Hematopoietic multipotent progenitor cell treated with erythropoietin and hydrocortisone succinate and interleukin-3 and kit ligand, for 6 days (in vitro differentiated cells): ENCODE data around the gene JMY.
A peak's percentile ranks its signal among the peaks of the same experiment; 100 is the strongest.

Experiments
- DNase-seq: peaks from one replicate; pipeline ENCODE4 v3.0.0-alpha.2; 2015

Gene JMY, protein sequence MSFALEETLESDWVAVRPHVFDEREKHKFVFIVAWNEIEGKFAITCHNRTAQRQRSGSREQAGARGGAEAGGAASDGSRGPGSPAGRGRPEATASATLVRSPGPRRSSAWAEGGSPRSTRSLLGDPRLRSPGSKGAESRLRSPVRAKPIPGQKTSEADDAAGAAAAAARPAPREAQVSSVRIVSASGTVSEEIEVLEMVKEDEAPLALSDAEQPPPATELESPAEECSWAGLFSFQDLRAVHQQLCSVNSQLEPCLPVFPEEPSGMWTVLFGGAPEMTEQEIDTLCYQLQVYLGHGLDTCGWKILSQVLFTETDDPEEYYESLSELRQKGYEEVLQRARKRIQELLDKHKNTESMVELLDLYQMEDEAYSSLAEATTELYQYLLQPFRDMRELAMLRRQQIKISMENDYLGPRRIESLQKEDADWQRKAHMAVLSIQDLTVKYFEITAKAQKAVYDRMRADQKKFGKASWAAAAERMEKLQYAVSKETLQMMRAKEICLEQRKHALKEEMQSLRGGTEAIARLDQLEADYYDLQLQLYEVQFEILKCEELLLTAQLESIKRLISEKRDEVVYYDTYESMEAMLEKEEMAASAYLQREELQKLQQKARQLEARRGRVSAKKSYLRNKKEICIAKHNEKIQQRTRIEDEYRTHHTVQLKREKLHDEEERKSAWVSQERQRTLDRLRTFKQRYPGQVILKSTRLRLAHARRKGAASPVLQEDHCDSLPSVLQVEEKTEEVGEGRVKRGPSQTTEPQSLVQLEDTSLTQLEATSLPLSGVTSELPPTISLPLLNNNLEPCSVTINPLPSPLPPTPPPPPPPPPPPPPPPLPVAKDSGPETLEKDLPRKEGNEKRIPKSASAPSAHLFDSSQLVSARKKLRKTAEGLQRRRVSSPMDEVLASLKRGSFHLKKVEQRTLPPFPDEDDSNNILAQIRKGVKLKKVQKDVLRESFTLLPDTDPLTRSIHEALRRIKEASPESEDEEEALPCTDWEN

GRCh38 chr5:79235634-79236361, at the start of gene JMY:
Gene JMY, plus strand, starts transcription at chr5:79236131. Its CDS starts 520 bp downstream, at chr5:79236651.
- DNase-seq = peak; percentile 89

DNA sequence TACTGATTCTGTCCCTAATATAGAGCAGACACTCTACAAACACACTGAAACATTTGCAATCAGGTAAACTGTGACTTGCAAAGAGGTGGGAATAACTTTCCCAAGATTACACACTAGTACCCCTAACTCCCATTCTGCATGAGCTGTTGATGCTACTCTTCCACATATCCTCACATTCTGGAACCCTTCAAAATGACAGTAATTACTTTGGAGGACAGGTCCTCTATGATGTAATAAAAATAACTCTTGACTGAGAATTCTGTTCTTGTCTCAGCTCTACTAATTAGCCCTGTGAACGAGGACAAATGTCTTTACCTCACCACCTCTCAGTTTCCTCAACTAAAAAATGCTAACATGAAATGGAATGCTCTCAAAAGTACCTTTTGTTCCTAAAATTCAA, 49.5 kb upstream of the JMY start:
- no peak for DNase-seq

- peak; percentile 10 for DNase-seq
Measured at GRCh38 chr5:79189439-79190234, 46.3 kb upstream of the JMY start.

DNA sequence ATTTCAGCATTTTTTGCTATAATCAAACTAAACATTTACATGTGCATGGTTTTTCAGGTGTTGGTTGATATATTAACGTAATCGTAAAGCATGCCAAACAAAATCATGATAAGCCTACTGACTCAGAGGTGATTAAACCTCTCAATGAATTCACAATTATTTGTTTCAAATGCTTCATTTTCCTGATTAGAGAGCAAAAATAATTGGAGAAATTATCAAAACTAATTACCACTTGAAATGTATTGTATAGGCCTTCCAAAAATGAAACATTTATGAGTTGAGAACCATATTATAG, 45.7 kb upstream of the JMY start:
- no peak for DNase-seq

DNA sequence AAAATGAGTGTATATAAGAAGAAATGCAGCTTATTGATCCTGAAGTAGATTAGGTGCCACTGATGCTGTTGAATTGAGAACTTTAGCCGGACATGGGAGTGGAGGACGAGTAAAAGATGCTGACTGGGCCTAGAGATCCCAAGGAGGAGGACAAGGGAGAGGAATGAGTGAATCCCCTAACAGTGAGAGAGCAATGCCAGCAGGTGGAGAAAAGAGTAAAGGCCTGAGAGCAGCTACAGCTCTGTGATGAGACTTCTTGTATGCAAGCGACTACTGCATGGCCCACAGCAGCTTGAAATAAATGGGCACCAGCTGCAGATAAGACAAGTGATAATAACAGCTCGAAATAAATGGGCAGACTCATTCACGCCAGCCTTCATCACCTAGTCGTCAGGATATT, 44.5 kb upstream of the JMY start:
- DNase-seq = no peak

DNA sequence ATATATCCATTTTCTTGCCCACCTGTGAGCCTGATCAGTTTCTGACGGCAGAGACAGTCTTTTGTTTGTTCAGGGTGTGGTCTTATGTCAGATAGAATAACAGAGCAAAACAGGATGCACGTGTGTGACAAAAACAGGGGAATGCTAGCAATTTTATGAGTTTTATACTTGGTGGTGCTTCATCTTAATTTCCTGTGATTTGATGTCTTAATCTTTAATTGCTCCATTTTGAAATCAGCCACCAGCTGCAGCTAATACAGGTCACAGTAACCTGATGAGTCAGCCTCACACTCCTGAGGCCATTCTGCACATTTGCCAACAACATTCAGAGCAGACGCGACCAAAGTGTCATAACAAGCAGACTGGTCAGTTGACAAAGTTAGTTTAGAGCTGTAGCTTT, 42.3 kb upstream of the JMY start:
- no peak for DNase-seq

- peak; percentile 55 for DNase-seq
Measured at GRCh38 chr5:79200573-79201183, 35.3 kb upstream of the JMY start.

DNA sequence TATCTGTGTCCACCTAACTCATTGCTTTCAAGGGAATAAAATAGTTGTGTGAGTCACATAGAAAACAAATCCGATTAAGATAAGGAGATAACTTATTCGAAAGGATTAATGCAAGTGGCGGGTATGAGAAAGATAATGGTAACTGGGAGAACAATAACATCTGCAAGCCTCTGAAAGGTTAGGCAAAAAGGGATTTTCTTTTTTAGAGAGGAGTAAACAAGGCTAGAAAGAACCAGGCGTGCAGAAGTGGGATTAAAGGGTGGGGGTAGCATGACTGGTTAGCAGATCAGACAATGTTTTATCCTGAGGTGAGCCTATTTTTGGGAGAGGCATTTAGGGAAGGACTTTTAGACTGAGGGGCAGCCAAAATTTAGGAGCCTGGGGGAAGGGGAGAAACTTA, 34.7 kb upstream of the JMY start:
- no peak for DNase-seq

DNA sequence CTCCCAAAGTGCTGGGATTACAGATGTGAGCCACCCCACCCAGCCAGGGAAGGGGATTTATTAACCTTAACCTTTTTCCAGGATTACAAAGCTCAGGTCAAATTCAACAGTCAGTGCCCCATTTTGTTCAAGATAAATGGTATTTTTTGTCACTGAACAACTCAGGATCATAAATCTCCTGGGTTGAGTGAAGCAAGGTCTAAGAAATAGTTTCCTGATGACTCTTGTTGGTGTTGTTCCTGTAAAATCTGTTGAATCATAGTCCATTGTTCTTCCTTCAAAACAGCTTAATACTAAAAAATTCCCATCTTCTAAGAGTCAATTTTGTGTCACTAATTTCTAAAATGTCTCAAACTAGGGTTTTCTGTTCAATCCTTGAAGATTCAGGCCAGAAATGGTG, 33.9 kb upstream of the JMY start:
- DNase-seq = no peak

GRCh38 chr5:79205965-79206364, 30.0 kb upstream of the JMY start:
- DNase-seq = no peak

DNA sequence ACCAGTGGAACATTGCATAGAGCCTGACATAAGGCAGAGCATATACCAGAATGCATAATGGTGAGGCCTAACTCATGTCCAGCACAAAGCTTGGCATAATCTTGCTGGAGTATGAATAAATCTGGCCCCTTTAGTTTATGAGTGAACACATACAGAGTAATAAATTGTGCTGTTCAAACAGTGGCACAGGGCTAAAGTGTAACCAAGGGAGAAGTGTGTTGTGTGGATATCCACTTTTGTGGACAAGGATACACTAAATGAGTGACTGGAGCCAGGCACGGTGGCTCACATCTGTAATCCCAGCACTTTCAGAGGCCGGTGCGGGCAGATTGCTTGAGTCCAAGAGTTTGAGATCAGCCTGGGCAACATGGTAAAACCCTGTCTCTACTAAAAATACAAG, 29.4 kb upstream of the JMY start:
- DNase-seq = no peak

DNA sequence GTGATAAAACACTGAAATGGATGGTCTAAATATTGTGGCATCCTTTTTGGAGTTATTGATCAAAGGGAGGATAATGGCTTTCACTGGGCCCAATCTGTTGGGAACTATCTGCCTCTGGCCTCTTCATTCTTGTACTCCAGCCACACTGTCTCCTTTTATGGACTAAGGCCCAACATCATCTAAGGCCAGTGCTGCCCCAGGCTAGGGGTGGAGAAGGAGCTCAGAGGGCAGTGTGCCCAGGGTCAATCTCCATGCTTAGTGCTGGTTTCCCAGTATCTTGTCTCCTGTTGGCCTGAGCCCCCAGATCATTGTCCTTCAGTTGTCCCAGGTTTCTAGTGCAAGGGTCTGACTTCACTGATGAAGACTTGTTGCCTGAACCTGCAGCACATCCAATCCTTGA, 26.4 kb upstream of the JMY start:
- DNase-seq = no peak

DNA sequence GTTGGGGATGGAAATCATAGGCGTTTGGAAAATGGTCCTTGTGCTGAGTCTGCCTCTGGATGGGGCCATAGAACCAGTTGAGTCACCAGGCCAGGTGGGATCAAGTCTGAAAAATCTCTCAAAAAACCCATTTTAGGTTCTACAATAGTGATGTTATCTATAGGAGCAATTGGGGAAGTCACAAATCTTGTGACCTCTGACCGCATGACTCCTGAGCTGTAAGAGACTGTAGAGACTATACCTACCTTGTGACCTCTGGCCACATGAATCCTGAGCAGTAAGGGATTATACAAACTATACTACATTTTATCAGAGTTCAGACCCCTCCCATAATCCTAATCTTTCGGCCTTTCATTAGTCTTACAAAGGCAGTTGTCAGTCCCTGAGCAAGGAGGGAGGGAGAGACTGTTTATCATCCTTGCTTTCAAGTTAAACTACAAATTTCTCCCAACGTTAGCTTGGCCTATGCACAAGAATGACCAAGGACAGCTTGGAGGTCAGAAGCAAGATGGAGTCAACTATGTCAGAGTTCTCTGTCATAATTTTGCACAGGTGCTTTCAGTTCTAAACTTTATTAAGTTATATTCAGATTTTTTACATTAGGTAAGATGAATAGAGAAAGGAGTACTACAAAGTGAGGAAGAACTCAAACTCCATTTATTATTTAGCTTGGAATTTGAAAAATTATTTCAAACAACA, 11.5 kb upstream of the JMY start:
- no peak for DNase-seq

DNA sequence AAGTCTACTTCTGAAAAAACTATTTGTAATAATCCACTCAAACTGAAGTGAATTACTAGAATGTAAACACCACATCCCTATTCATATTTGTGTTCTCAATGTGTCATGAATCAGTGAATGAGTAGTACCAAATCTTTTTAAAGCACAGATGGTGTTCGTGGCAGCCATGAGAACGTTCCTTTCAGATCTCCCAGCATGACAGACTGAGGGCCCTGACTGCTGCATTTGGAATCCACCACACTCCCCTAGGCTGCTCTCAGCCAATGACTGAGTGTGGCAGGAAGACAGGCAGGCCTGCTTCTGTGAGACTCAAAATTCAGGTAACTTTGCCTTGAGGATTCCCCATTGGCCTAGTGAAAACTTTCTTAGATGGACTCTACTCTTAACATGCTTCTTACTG, 10.9 kb upstream of the JMY start:
- DNase-seq = no peak

DNA sequence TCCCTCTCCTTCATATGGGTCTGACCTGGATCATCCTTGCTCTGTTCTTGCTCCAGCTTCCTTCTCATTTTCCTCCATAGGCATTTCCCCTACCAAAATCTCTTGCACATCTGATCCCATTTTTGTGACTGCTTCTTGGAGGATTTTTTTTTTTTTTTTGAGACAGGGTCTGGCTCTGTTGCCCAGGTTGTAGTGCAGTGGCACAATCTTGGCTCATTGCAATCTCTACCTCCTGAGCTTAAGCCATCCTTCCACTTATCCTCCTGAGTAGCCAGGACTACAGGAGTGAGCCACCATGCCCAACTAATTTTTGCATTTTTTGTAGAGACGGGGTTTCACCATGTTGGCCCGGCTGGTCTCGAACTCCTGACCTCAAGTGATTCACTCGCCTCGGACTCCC, 10.5 kb upstream of the JMY start:
- no peak for DNase-seq

DNA sequence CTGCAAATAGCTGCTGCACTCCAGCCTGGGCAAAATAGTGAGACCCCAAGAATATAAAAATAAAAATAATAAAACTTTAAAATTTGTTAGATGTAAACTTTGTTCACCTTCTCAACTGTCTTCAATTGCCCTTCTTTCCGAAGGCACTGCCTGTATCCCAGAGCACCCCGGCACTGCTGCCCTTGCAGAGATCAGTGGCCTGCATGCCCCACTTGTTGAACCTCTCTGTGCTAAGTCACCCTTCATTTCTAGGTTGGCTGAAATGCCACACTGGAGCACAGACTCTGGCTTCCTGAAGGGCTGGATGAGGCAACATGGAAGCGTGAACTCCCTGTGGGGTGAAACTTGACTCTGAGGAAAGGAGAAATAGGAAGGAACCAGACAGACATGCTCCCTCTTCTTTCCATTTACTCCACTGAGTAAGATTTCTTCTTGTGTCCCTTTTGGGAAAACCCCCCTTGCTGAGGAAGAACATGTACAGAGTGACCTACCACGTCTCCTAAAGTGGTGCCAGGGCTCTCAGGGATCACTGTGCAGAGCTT, 8.4 kb upstream of the JMY start:
- DNase-seq = no peak

GRCh38 chr5:79229357-79230174, 6.4 kb upstream of the JMY start:
- DNase-seq = no peak

GRCh38 chr5:79235261-79235633, 684 bp upstream of the JMY start:
- peak; percentile 35 for DNase-seq

DNA sequence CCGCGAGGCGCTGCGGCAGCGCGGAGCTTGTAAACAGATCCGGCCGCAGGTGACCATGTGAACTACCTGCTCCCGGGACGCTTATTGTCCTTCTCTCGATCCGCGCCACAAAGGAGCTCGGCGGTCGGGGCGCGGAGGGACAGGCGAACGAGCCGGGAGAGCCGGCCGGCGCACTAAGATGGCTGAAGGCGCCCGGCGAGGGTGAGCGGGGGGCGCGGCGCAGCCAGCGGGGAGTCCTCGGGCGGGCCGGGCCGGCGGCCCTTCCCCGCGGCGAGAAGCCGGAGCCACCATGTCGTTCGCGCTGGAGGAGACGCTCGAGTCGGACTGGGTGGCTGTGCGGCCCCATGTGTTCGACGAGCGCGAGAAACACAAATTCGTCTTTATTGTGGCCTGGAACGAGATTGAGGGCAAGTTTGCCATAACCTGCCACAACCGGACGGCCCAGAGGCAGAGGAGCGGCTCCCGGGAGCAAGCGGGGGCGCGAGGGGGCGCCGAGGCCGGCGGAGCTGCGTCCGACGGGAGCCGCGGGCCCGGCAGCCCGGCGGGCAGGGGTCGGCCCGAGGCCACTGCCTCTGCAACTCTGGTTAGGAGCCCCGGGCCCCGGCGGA, 535 bp downstream of the JMY start:
- DNase-seq = peak; percentile 50
